Dermis lymphatic vessel endothelial cell (primary cell): ENCODE measurements around the gene RPL39. TPM values are rescaled to one million over a fixed set of nuclear protein-coding genes. Genes with fewer than 3 reads are reported as not detected.

Experiments
- total RNA-seq: library from RNA; depleted of rRNA; stranded (reverse); fragments of >200 nt; gene quantifications from 2 replicates; pipeline ENCODE4 v1.2.1, GENCODE V29; 2014

Gene RPL39
- 2,796 and 2,994 TPM in 2 replicates for total RNA-seq

GRCh38 chrX:119791437-119792231, at the start of gene RPL39:
TSS of gene RPL39 (minus strand) at chrX:119791630. CDS start at chrX:119791576, 54 bp downstream.

GRCh38 chrX:119757979-119758730, 33.3 kb downstream of the RPL39 start, which contains the start of gene SOWAHD:
TSS of gene SOWAHD (plus strand) at chrX:119758588. CDS start at chrX:119758668, 80 bp downstream.

Other genes starting within 250 kb of the RPL39 start
- 33.9 and 43.5 TPM in 2 replicates for gene STEEP1, start 226.2 kb downstream of the RPL39 start, total RNA-seq
- gene UBE2A, start 217.1 kb downstream of the RPL39 start, total RNA-seq = 20.7 and 21.7 TPM in 2 replicates
- gene NKRF, start 185.2 kb downstream of the RPL39 start, total RNA-seq = 3.1 and 5.5 TPM in 2 replicates
- gene SEPTIN6, start 98.5 kb downstream of the RPL39 start, total RNA-seq = 26.2 and 52.4 TPM in 2 replicates
- gene SOWAHD, start 33.0 kb downstream of the RPL39 start, total RNA-seq = not detected in 2 replicates
- gene UPF3B, start 61.3 kb upstream of the RPL39 start, total RNA-seq = 2.0 and 2.4 TPM in 2 replicates
- 17.2 and 20.1 TPM in 2 replicates for gene RNF113A, start 80.1 kb upstream of the RPL39 start, total RNA-seq
- 133 and 158 TPM in 2 replicates for gene NDUFA1, start 80.2 kb upstream of the RPL39 start, total RNA-seq
- gene AKAP14, start 104.3 kb upstream of the RPL39 start, total RNA-seq = not detected in 2 replicates
- 2.6 and 3.6 TPM in 2 replicates for gene NKAP, start 152.1 kb upstream of the RPL39 start, total RNA-seq